ENCODE measurements around the gene SAMD7. TPM values are rescaled to one million over a fixed set of nuclear protein-coding genes. Genes with fewer than 3 reads are reported as not detected.

SAMD7 gene
- total RNA-seq, 1 experiment from 2014 or later: not detected

DNA sequence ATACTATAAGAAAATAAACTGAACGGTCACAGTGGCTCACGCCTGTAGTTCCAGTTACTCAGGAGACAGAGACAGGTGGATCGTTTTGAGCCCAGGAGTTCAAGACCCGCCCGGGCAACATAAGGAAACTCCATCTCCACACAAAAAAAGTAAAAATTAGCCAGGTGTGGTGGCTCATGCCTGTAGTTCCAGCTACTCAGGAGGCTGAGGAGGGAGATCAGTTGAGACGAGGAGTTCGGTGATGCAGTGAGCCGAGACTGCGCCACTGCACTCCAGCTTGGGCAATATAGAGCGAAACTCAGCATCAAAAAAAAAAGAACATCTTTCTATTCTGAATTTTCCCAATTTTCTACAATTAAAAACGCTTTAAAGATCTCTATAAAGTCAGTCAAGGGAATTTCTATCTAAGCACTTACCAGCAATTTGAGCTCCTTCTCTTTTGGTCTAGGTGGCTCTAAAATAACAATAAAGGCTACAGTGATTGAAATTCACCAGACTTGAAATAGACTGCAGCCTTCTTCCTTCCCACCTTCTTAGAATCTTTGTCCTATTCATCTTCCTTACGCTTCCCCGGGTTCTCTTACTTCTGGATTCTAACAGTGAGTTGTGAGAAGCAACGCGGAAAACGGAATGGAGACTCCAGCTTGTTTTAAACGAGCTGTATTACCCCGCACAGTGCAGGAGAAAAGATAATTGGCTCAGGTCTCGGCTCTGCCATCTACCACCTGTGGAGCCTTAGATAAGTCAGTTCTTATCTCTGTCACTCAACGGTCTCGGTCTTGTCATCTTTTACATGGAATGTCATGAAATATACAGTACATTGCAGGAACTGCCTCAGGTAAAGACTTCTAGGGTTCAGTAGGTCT lies 54.4 kb downstream of the SAMD7 start:
- Histone ChIP-seq H3K4me3 (ENCODE audit: low read depth, low read length, poor library complexity, severe bottlenecking) (peak overlapping the region; percentile 88), H3K27me3 (replicated peaks; ENCODE audit: insufficient read depth, low read depth, low read length, poor library complexity) (peaks cover 3% of the 10 kb centered on the region), H3K9me3 (ENCODE audit: low read depth, low read length, poor library complexity, severe bottlenecking) (no peaks in the 10 kb centered on the region), H3K4me1 (ENCODE audit: insufficient read depth, low read length, poor library complexity, severe bottlenecking) (peaks cover 12% of the 10 kb centered on the region), H3K27ac (ENCODE audit: low read depth, low read length, poor library complexity, severe bottlenecking) (peak overlapping the region; percentile 94), H3K36me3 (ENCODE audit: insufficient read depth, low read length, poor library complexity, severe bottlenecking) (no peaks in the 10 kb centered on the region)
- intact Hi-C loops (cut with micrococcal nuclease; ENCODE audit: unreplicated experiment): loop anchor here (10.0 kb wide), 1 partner anchor 201 kb away; the partner anchor contains the start of genes ACTRT3 and TERC
- ChIA-PET POLR2A (ENCODE audit: low non-redundant PET) (no interaction called here), CTCF (interaction anchor here (0.6 kb wide), 1 partner anchor 36 kb away, joined by 5 read pairs; no protein-coding TSS in a partner anchor)
- no peak for TF ChIP-seq EZH2 (IDR thresholded peaks at IDR 0.05; ENCODE audit: borderline replicate concordance, low read depth, low read length, poor library complexity, severe bottlenecking)
- TF ChIP-seq, protein P1, sequence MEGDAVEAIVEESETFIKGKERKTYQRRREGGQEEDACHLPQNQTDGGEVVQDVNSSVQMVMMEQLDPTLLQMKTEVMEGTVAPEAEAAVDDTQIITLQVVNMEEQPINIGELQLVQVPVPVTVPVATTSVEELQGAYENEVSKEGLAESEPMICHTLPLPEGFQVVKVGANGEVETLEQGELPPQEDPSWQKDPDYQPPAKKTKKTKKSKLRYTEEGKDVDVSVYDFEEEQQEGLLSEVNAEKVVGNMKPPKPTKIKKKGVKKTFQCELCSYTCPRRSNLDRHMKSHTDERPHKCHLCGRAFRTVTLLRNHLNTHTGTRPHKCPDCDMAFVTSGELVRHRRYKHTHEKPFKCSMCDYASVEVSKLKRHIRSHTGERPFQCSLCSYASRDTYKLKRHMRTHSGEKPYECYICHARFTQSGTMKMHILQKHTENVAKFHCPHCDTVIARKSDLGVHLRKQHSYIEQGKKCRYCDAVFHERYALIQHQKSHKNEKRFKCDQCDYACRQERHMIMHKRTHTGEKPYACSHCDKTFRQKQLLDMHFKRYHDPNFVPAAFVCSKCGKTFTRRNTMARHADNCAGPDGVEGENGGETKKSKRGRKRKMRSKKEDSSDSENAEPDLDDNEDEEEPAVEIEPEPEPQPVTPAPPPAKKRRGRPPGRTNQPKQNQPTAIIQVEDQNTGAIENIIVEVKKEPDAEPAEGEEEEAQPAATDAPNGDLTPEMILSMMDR (conservative IDR thresholded peaks at IDR 0.05; ENCODE audit: low read depth, low read length): no peak
- DNase-seq (ENCODE audit: low spot score): no peak
- TSS peak; percentile 78 for BruUV-seq (replicated peaks)

DNA sequence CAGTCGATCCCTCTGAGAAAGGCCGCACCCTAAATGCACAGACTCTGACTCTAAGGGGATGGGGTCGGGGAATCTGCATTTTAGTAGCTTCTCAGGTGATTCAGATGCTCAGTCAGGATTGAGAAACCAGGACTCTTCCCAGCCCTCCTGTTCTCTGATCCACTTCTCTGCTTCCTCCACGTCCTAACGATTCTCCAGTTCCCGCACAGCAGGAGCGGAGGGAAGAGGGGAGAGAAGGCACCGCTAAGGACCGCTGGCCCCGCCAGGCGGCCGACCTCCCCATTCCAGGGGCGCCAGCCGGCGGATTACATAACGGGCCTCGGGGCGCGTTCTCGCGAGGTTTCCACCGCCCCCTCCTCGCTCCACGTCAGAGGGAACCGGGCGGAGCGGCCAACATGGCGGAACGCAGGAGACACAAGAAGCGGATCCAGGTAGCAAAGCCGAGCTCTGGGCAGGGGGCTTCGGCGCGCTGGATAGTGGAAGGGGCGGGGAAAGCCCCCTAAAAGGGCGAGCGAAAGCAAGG lies 55.1 kb downstream of the SAMD7 start, which contains the start of gene SEC62:
TSS of gene SEC62 (plus strand) at position 380 of the 523 bp plus-strand sequence. CDS start at position 396, 16 bp downstream.
- H3K27me3 ChIP-seq (replicated peaks; ENCODE audit: insufficient read depth, low read depth, low read length, poor library complexity): no peaks in the 10 kb centered on the region
- H3K4me1 ChIP-seq (ENCODE audit: insufficient read depth, low read length, poor library complexity, severe bottlenecking): peaks cover 14% of the 10 kb centered on the region
- intact Hi-C loops (cut with micrococcal nuclease; ENCODE audit: unreplicated experiment): loop anchor here (10.0 kb wide), 1 partner anchor 202 kb away; the partner anchor contains the start of genes ACTRT3 and TERC
- peak; percentile 95 for DNase-seq (ENCODE audit: low spot score)
- no peak for TF ChIP-seq EZH2 (IDR thresholded peaks at IDR 0.05; ENCODE audit: borderline replicate concordance, low read depth, low read length, poor library complexity, severe bottlenecking)
- TF ChIP-seq, protein P1 (conservative IDR thresholded peaks at IDR 0.05; ENCODE audit: low read depth, low read length): peak; percentile 51
- H3K27ac ChIP-seq (ENCODE audit: low read depth, low read length, poor library complexity, severe bottlenecking): peak within 1 kb of the TSS; percentile 94
- H3K9me3 ChIP-seq (ENCODE audit: low read depth, low read length, poor library complexity, severe bottlenecking): no peaks in the 10 kb centered on the region
- ChIA-PET CTCF (no interaction called here), POLR2A (ENCODE audit: low non-redundant PET) (no interaction called here)
- no peaks in the 10 kb centered on the region for H3K36me3 ChIP-seq (ENCODE audit: insufficient read depth, low read length, poor library complexity, severe bottlenecking)
- peak within 1 kb of the TSS; percentile 88 for H3K4me3 ChIP-seq (ENCODE audit: low read depth, low read length, poor library complexity, severe bottlenecking)
- no TSS peak for BruUV-seq (replicated peaks)

DNA sequence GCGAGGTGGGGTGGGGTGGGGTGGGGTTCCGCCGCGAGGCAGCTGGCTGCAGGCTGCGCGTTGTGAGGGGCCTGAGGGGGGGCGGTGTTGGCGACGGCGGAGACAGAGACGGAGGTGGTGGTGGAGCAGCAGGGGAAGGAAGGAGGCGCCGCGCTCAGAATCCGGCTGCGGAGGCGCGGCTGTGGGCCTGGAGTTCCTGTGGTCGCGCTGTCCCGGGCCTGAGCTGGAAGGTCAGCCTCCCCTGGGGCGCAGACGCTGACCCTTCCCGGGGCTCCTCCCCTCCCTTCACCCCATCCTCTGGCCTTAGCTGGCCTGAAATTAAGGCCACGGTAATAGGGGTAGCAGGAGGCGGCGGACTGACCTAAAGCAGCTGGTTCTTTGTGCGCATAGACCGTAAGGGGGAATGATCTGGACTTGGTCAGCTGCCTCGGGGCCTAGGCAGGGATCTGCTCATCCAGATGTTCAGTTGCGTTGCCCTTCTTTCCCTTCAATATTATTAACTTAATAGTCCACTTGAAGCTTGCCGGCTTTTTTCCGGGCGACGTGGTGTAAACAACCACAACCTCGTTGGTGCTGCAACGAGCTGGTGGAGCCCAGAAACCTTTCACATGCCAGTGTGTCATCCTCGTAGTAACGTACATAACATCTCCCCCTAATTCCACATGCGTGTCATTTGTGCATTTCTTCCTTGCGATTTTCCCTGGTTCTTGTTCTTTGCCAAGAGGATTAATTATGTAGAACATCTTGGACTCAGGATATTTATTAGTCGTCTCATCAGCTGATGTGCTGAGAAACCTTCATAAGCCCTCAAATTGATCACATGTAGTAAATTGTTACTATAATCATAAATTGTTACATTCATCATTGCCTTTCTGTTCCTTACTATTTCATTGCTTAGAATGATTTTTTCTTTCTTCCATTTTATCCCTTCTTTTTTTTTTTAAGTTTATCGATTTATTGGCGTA lies 55.9 kb downstream of the SAMD7 start:
- peak overlapping the region; percentile 88 for H3K4me3 ChIP-seq (ENCODE audit: low read depth, low read length, poor library complexity, severe bottlenecking)
- H3K36me3 ChIP-seq (ENCODE audit: insufficient read depth, low read length, poor library complexity, severe bottlenecking): no peaks in the 10 kb centered on the region
- peaks cover 17% of the 10 kb centered on the region for H3K4me1 ChIP-seq (ENCODE audit: insufficient read depth, low read length, poor library complexity, severe bottlenecking)
- no peaks in the 10 kb centered on the region for H3K9me3 ChIP-seq (ENCODE audit: low read depth, low read length, poor library complexity, severe bottlenecking)
- H3K27ac ChIP-seq (ENCODE audit: low read depth, low read length, poor library complexity, severe bottlenecking): peak overlapping the region; percentile 94
- peak; percentile 22 for DNase-seq (ENCODE audit: low spot score)
- ChIA-PET CTCF (no interaction called here), POLR2A (ENCODE audit: low non-redundant PET) (interaction anchor here (0.7 kb wide), 1 partner anchor 55 kb away, joined by 4 read pairs; no protein-coding TSS in a partner anchor)
- intact Hi-C loops (cut with micrococcal nuclease; ENCODE audit: unreplicated experiment): loop anchor here (10.0 kb wide), 1 partner anchor 202 kb away; the partner anchor contains the start of genes ACTRT3 and TERC
- BruUV-seq (replicated peaks): no TSS peak
- H3K27me3 ChIP-seq (replicated peaks; ENCODE audit: insufficient read depth, low read depth, low read length, poor library complexity): no peaks in the 10 kb centered on the region
- TF ChIP-seq EZH2 (IDR thresholded peaks at IDR 0.05; ENCODE audit: borderline replicate concordance, low read depth, low read length, poor library complexity, severe bottlenecking): no peak

Measured in A673 (cell line).